HEK293 (cell line): ENCODE results near the gene GDPGP1.

Experiments
- REPIN1 ChIP-seq: fragments of 450-650 bp; formaldehyde crosslinking; IDR thresholded peaks from 2 replicates; pipeline ENCODE4 v1.5.1; 2017; ENCODE audit warnings: missing biosample characterization, missing genetic modification characterization, low read depth
- SP2 ChIP-seq: fragments of 450-650 bp; formaldehyde crosslinking; IDR thresholded peaks from 2 replicates; pipeline ENCODE4 v1.5.1; 2016; ENCODE audit warnings: missing biosample characterization, missing genetic modification characterization
- ZFP41 ChIP-seq: fragments of 450-650 bp; formaldehyde crosslinking; IDR thresholded peaks from 2 replicates; pipeline ENCODE4 v1.5.1; 2016; ENCODE audit warnings: missing biosample characterization, missing genetic modification characterization, borderline replicate concordance
- ZNF660 ChIP-seq: fragments of 450-650 bp; IDR thresholded peaks from 2 replicates; pipeline ENCODE4 v1.5.1; 2018; ENCODE audit warnings: missing biosample characterization, mild to moderate bottlenecking, missing genetic modification characterization
- TF ChIP-seq, protein P1 (sequence below): fragments of 450-650 bp; formaldehyde crosslinking; IDR thresholded peaks from 2 replicates; pipeline ENCODE4 v1.5.1; 2016; ENCODE audit warnings: missing biosample characterization, missing genetic modification characterization, low read depth
- TF ChIP-seq, protein P2 (sequence below): fragments of 450-650 bp; formaldehyde crosslinking; IDR thresholded peaks from 2 replicates; pipeline ENCODE4 v1.5.1; 2016; ENCODE audit warnings: missing biosample characterization, missing genetic modification characterization
- TF ChIP-seq, protein P3 (sequence below): fragments of 450-650 bp; formaldehyde crosslinking; IDR thresholded peaks from 2 replicates; pipeline ENCODE4 v1.5.1; 2016; ENCODE audit warnings: missing biosample characterization, missing genetic modification characterization
- TF ChIP-seq, protein P4 (sequence below): fragments of 450-650 bp; IDR thresholded peaks from 2 replicates; pipeline ENCODE4 v1.5.1; 2018; ENCODE audit warnings: missing biosample characterization, missing genetic modification characterization

DNA sequence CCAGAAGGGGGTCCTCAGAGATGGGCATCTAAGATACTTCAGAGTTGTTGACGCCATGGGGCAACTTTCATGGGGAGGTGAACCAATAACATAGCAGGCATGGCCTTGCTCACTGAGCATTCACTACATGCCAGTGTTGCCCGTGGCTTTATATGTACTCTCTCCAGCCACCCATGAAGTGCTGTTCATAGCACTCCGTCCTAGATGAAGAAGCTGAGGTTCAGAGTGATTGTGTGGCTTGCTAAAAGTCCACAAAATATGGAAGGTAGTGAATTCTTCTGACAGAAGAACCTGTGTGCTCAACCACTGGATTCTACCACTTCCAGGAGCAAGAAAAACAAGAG is 42.7 kb upstream of the GDPGP1 start:
- TF ChIP-seq ZFP41 = no peak
- TF ChIP-seq, protein P1, sequence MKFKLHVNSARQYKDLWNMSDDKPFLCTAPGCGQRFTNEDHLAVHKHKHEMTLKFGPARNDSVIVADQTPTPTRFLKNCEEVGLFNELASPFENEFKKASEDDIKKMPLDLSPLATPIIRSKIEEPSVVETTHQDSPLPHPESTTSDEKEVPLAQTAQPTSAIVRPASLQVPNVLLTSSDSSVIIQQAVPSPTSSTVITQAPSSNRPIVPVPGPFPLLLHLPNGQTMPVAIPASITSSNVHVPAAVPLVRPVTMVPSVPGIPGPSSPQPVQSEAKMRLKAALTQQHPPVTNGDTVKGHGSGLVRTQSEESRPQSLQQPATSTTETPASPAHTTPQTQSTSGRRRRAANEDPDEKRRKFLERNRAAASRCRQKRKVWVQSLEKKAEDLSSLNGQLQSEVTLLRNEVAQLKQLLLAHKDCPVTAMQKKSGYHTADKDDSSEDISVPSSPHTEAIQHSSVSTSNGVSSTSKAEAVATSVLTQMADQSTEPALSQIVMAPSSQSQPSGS (tag by site-specific recombination) = no peak
- TF ChIP-seq, protein P2, sequence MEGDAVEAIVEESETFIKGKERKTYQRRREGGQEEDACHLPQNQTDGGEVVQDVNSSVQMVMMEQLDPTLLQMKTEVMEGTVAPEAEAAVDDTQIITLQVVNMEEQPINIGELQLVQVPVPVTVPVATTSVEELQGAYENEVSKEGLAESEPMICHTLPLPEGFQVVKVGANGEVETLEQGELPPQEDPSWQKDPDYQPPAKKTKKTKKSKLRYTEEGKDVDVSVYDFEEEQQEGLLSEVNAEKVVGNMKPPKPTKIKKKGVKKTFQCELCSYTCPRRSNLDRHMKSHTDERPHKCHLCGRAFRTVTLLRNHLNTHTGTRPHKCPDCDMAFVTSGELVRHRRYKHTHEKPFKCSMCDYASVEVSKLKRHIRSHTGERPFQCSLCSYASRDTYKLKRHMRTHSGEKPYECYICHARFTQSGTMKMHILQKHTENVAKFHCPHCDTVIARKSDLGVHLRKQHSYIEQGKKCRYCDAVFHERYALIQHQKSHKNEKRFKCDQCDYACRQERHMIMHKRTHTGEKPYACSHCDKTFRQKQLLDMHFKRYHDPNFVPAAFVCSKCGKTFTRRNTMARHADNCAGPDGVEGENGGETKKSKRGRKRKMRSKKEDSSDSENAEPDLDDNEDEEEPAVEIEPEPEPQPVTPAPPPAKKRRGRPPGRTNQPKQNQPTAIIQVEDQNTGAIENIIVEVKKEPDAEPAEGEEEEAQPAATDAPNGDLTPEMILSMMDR (tag by site-specific recombination) = no peak
- TF ChIP-seq ZNF660 (tag by site-specific recombination) = no peak
- no peak for TF ChIP-seq SP2 (tag by site-specific recombination)
- TF ChIP-seq, protein P3, sequence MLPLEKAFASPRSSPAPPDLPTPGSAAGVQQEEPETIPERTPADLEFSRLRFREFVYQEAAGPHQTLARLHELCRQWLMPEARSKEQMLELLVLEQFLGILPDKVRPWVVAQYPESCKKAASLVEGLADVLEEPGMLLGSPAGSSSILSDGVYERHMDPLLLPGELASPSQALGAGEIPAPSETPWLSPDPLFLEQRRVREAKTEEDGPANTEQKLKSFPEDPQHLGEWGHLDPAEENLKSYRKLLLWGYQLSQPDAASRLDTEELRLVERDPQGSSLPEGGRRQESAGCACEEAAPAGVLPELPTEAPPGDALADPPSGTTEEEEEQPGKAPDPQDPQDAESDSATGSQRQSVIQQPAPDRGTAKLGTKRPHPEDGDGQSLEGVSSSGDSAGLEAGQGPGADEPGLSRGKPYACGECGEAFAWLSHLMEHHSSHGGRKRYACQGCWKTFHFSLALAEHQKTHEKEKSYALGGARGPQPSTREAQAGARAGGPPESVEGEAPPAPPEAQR (tag by site-specific recombination) = no peak
- TF ChIP-seq, protein P4, sequence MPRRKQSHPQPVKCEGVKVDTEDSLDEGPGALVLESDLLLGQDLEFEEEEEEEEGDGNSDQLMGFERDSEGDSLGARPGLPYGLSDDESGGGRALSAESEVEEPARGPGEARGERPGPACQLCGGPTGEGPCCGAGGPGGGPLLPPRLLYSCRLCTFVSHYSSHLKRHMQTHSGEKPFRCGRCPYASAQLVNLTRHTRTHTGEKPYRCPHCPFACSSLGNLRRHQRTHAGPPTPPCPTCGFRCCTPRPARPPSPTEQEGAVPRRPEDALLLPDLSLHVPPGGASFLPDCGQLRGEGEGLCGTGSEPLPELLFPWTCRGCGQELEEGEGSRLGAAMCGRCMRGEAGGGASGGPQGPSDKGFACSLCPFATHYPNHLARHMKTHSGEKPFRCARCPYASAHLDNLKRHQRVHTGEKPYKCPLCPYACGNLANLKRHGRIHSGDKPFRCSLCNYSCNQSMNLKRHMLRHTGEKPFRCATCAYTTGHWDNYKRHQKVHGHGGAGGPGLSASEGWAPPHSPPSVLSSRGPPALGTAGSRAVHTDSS (tag by site-specific recombination) = no peak
- no peak for TF ChIP-seq REPIN1 (tag by site-specific recombination)
